HL-60 (cell line): ENCODE measurements around the gene ACER2.

Experiments
- CTCF ChIP-seq: IDR thresholded peaks from one replicate; pipeline ENCODE4 v1.5.1; 2011; ENCODE audit warnings: low read length, control low read depth, inconsistent platforms; ENCODE audit not compliant: insufficient read depth
- GABPA ChIP-seq: IDR thresholded peaks from 2 replicates; pipeline ENCODE4 v1.6.1; 2012; ENCODE audit warnings: low read depth
- POLR2AphosphoS5 ChIP-seq: IDR thresholded peaks from 2 replicates; pipeline ENCODE4 v1.6.1; 2012; ENCODE audit warnings: low read depth
- TF ChIP-seq, protein P1 (sequence below): IDR thresholded peaks from 2 replicates; pipeline ENCODE4 v1.6.1; 2012; ENCODE audit warnings: low read depth; ENCODE audit not compliant: insufficient replicate concordance

GRCh38 chr9:19424176-19424779, 15.5 kb downstream of the ACER2 start:
- no peak for TF ChIP-seq CTCF
- no peak for TF ChIP-seq POLR2AphosphoS5
- TF ChIP-seq, protein P1, sequence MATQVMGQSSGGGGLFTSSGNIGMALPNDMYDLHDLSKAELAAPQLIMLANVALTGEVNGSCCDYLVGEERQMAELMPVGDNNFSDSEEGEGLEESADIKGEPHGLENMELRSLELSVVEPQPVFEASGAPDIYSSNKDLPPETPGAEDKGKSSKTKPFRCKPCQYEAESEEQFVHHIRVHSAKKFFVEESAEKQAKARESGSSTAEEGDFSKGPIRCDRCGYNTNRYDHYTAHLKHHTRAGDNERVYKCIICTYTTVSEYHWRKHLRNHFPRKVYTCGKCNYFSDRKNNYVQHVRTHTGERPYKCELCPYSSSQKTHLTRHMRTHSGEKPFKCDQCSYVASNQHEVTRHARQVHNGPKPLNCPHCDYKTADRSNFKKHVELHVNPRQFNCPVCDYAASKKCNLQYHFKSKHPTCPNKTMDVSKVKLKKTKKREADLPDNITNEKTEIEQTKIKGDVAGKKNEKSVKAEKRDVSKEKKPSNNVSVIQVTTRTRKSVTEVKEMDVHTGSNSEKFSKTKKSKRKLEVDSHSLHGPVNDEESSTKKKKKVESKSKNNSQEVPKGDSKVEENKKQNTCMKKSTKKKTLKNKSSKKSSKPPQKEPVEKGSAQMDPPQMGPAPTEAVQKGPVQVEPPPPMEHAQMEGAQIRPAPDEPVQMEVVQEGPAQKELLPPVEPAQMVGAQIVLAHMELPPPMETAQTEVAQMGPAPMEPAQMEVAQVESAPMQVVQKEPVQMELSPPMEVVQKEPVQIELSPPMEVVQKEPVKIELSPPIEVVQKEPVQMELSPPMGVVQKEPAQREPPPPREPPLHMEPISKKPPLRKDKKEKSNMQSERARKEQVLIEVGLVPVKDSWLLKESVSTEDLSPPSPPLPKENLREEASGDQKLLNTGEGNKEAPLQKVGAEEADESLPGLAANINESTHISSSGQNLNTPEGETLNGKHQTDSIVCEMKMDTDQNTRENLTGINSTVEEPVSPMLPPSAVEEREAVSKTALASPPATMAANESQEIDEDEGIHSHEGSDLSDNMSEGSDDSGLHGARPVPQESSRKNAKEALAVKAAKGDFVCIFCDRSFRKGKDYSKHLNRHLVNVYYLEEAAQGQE: no peak
- TF ChIP-seq GABPA: no peak
